ENCODE data around the gene GABRR2. TPM values are rescaled to one million over a fixed set of nuclear protein-coding genes. Genes with fewer than 3 reads are reported as not detected.

GABRR2 gene
- total RNA-seq, 1 experiment from 2014 or later = 0.36 TPM

DNA sequence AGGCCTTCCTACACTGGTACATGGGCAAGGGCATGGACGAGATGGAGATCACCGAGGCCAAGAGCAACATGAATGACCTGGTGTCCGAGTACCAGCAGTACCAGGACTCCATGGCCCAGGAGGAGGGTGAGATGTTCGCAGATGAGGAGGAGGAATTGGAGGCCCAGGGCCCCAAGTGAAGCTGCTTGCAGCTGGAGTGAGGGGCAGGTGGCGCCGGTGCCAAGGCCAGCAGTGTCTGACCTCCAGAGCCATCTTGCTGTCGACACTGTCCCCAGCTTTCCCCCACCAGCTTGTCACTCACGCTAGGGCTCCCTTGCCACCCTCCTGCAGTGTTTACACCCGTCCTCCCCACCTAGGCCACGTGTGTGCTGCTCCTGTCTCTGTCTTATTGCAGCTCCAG lies 12.2 kb downstream of the GABRR2 start:
- BruUV-seq (replicated peaks) = no TSS peak
- no peak overlapping the region for H3K4me3 ChIP-seq (ENCODE audit: low read length)
- no peak overlapping the region for H2AFZ ChIP-seq (ENCODE audit: low read length)
- ATAC-seq (no peak), DNase-seq (no peak)
- H3K4me2 ChIP-seq (ENCODE audit: low read length) = no peak overlapping the region
- H3K9me2 ChIP-seq (replicated peaks; ENCODE audit: low read length) = no peaks in the 10 kb centered on the region
- H3K27ac ChIP-seq (ENCODE audit: low read length) = no peak overlapping the region
- no peak for TF ChIP-seq EZH2phosphoT487 (IDR thresholded peaks at IDR 0.05; ENCODE audit: borderline replicate concordance, low read length)
- no peak for TF ChIP-seq EZH2 (IDR thresholded peaks at IDR 0.05; ENCODE audit: low read length, unreplicated experiment)
- TF ChIP-seq, protein P1, sequence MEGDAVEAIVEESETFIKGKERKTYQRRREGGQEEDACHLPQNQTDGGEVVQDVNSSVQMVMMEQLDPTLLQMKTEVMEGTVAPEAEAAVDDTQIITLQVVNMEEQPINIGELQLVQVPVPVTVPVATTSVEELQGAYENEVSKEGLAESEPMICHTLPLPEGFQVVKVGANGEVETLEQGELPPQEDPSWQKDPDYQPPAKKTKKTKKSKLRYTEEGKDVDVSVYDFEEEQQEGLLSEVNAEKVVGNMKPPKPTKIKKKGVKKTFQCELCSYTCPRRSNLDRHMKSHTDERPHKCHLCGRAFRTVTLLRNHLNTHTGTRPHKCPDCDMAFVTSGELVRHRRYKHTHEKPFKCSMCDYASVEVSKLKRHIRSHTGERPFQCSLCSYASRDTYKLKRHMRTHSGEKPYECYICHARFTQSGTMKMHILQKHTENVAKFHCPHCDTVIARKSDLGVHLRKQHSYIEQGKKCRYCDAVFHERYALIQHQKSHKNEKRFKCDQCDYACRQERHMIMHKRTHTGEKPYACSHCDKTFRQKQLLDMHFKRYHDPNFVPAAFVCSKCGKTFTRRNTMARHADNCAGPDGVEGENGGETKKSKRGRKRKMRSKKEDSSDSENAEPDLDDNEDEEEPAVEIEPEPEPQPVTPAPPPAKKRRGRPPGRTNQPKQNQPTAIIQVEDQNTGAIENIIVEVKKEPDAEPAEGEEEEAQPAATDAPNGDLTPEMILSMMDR (conservative IDR thresholded peaks at IDR 0.05; ENCODE audit: low read depth, low read length) = no peak
- no peak overlapping the region for H3K9ac ChIP-seq (ENCODE audit: low read length)
- no peaks in the 10 kb centered on the region for H3K27me3 ChIP-seq (ENCODE audit: low read length)
- H3K79me2 ChIP-seq (ENCODE audit: low read length) = no peaks in the 10 kb centered on the region
- H3K4me1 ChIP-seq (ENCODE audit: insufficient read depth, low read length) = peaks cover 19% of the 10 kb centered on the region
- CTCF ChIA-PET = no interaction called here
- H4K20me1 ChIP-seq (ENCODE audit: low read length) = no peaks in the 10 kb centered on the region
- H3K9me3 ChIP-seq (ENCODE audit: low read length) = no peaks in the 10 kb centered on the region
- no peaks in the 10 kb centered on the region for H3K36me3 ChIP-seq (ENCODE audit: low read depth, low read length)
- POLR2A ChIA-PET (ENCODE audit: unreplicated experiment) = no interaction called here
- H3F3A ChIP-seq (ENCODE audit: low read length, unreplicated experiment) = no peaks in the 10 kb centered on the region
- intact Hi-C loops (cut with micrococcal nuclease) = no loop called here

- intact Hi-C loops (cut with micrococcal nuclease) = no loop called here
- ATAC-seq = no peak
- POLR2A ChIA-PET (ENCODE audit: unreplicated experiment) = no interaction called here
- BruUV-seq (replicated peaks) = no TSS peak
- Histone ChIP-seq H3K9ac (ENCODE audit: low read length) (no peak overlapping the region), H3K9me3 (ENCODE audit: low read length) (no peaks in the 10 kb centered on the region), H3K36me3 (ENCODE audit: low read depth, low read length) (no peaks in the 10 kb centered on the region), H3F3A (ENCODE audit: low read length, unreplicated experiment) (no peaks in the 10 kb centered on the region), H3K4me2 (ENCODE audit: low read length) (no peak overlapping the region), H3K4me1 (ENCODE audit: insufficient read depth, low read length) (peaks cover 23% of the 10 kb centered on the region), H3K9me2 (replicated peaks; ENCODE audit: low read length) (no peaks in the 10 kb centered on the region), H3K27me3 (ENCODE audit: low read length) (no peaks in the 10 kb centered on the region), H3K27ac (ENCODE audit: low read length) (no peak overlapping the region), H4K20me1 (ENCODE audit: low read length) (no peaks in the 10 kb centered on the region), H3K4me3 (ENCODE audit: low read length) (no peak overlapping the region), H3K79me2 (ENCODE audit: low read length) (no peaks in the 10 kb centered on the region), H2AFZ (ENCODE audit: low read length) (no peak overlapping the region)
- DNase-seq = no peak
- CTCF ChIA-PET = no interaction called here
- TF ChIP-seq, protein P1 (conservative IDR thresholded peaks at IDR 0.05; ENCODE audit: low read depth, low read length) = no peak
- no peak for TF ChIP-seq EZH2 (IDR thresholded peaks at IDR 0.05; ENCODE audit: low read length, unreplicated experiment)
- no peak for TF ChIP-seq EZH2phosphoT487 (IDR thresholded peaks at IDR 0.05; ENCODE audit: borderline replicate concordance, low read length)
Observed at GRCh38 chr6:89302195-89302770, 12.8 kb downstream of the GABRR2 start.

DNA sequence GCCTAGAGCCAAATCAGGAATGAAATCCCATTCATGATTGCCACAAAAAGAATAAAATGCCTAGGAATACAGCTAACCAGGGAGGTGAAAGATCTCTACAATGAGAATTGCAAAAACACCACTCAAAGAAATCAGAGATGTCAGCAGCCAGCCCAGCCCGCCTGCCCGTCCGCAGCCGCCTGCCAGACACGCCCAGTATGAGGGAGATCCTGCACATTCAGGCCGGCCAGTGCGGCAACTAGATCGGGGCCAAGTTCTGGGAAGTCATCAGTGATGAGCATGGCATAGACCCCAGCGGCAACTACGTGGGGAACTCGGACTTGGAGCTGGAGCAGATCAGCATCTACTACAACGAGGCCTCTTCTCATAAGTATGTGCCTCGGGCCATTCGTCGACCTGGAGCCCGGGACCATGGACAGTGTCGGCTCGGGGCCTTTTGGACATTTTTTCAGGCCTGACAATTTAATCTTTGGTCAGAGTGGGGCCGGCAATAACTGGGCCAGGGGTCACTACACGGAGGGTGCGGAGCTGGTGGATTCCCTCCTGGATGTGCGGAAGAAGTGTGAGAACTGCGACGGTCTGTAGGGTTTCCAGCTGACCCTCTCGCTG lies 13.4 kb downstream of the GABRR2 start:
- no peak overlapping the region for H3K4me3 ChIP-seq (ENCODE audit: low read length)
- peaks cover 26% of the 10 kb centered on the region for H3K4me1 ChIP-seq (ENCODE audit: insufficient read depth, low read length)
- no peaks in the 10 kb centered on the region for H3K9me3 ChIP-seq (ENCODE audit: low read length)
- ChIA-PET POLR2A (ENCODE audit: unreplicated experiment) (no interaction called here), CTCF (no interaction called here)
- H3K79me2 ChIP-seq (ENCODE audit: low read length) = no peaks in the 10 kb centered on the region
- H4K20me1 ChIP-seq (ENCODE audit: low read length) = no peaks in the 10 kb centered on the region
- H3K4me2 ChIP-seq (ENCODE audit: low read length) = no peak overlapping the region
- no TSS peak for BruUV-seq (replicated peaks)
- ATAC-seq (no peak), DNase-seq (no peak)
- no peak overlapping the region for H3K27ac ChIP-seq (ENCODE audit: low read length)
- H3K9me2 ChIP-seq (replicated peaks; ENCODE audit: low read length) = no peaks in the 10 kb centered on the region
- no peaks in the 10 kb centered on the region for H3K27me3 ChIP-seq (ENCODE audit: low read length)
- no peaks in the 10 kb centered on the region for H3K36me3 ChIP-seq (ENCODE audit: low read depth, low read length)
- TF ChIP-seq, protein P1 (conservative IDR thresholded peaks at IDR 0.05; ENCODE audit: low read depth, low read length) = no peak
- TF ChIP-seq EZH2phosphoT487 (IDR thresholded peaks at IDR 0.05; ENCODE audit: borderline replicate concordance, low read length) (no peak), EZH2 (IDR thresholded peaks at IDR 0.05; ENCODE audit: low read length, unreplicated experiment) (no peak)
- H2AFZ ChIP-seq (ENCODE audit: low read length) = no peak overlapping the region
- H3K9ac ChIP-seq (ENCODE audit: low read length) = no peak overlapping the region
- intact Hi-C loops (cut with micrococcal nuclease) = no loop called here
- no peaks in the 10 kb centered on the region for H3F3A ChIP-seq (ENCODE audit: low read length, unreplicated experiment)
